GM21619 (cell line): ENCODE results near the gene ACSL5.
A peak's percentile ranks its signal among the peaks of the same experiment; 100 is the strongest.
"Not testable (repeated sequence)": the region's sequence is repeated elsewhere in the genome, so short reads cannot be mapped to it uniquely, and the experiment has no call there.

Experiments used
- ATAC-seq: cut with Tn5 transposase; IDR thresholded peaks from one replicate; pipeline ENCODE4 v1.9.1; 2021; ENCODE audit not compliant: unreplicated experiment

Gene ACSL5

GRCh38 chr10:112406806-112407205 is 32.9 kb downstream of the ACSL5 start:
- ATAC-seq, result not testable (repeated sequence)

GRCh38 chr10:112407696-112408095 is 33.8 kb downstream of the ACSL5 start:
- no peak for ATAC-seq

- ATAC-seq, result no peak
Observed at GRCh38 chr10:112409299-112409698, 35.4 kb downstream of the ACSL5 start.

GRCh38 chr10:112409755-112410154 is 35.8 kb downstream of the ACSL5 start:
- no peak for ATAC-seq

GRCh38 chr10:112412696-112413095 is 38.8 kb downstream of the ACSL5 start:
- no peak for ATAC-seq

- no peak for ATAC-seq
Observed at GRCh38 chr10:112421731-112422130, 47.8 kb downstream of the ACSL5 start.

- no peak for ATAC-seq
Observed at GRCh38 chr10:112424651-112425050, 50.7 kb downstream of the ACSL5 start.

- ATAC-seq, result no peak
Observed at GRCh38 chr10:112426111-112426510, 52.2 kb downstream of the ACSL5 start.

GRCh38 chr10:112429147-112429546 is 55.2 kb downstream of the ACSL5 start:
- no peak for ATAC-seq

- ATAC-seq, result no peak
Observed at GRCh38 chr10:112429654-112430230, 55.8 kb downstream of the ACSL5 start.

GRCh38 chr10:112433136-112433535 is 59.2 kb downstream of the ACSL5 start:
- no peak for ATAC-seq

GRCh38 chr10:112434988-112435619 is 61.2 kb downstream of the ACSL5 start:
- ATAC-seq, result no peak

GRCh38 chr10:112438356-112438755 is 64.4 kb downstream of the ACSL5 start:
- no peak for ATAC-seq

GRCh38 chr10:112441520-112441919 is 67.6 kb downstream of the ACSL5 start:
- ATAC-seq, result no peak

GRCh38 chr10:112442063-112442462 is 68.1 kb downstream of the ACSL5 start:
- ATAC-seq, result no peak

- ATAC-seq, result no peak
Observed at GRCh38 chr10:112446055-112446854, 72.3 kb downstream of the ACSL5 start.

- peak; percentile 96 for ATAC-seq
Observed at GRCh38 chr10:112446855-112447619, 73.1 kb downstream of the ACSL5 start, which contains the start of the genes VTI1A and ZDHHC6. VTI1A (plus strand) TSS chr10:112447215; CDS start chr10:112447374, 159 bp downstream. ZDHHC6 (minus strand) TSS chr10:112446914; CDS start chr10:112445436, 1,478 bp downstream.

GRCh38 chr10:112447620-112447928 is 73.7 kb downstream of the ACSL5 start:
- ATAC-seq, result no peak

GRCh38 chr10:112448888-112449287 is 75.0 kb downstream of the ACSL5 start:
- ATAC-seq, result no peak

GRCh38 chr10:112454910-112455779 is 81.2 kb downstream of the ACSL5 start:
- ATAC-seq, result no peak
